ENCODE data around the gene FFAR1. TPM values are rescaled to one million over a fixed set of nuclear protein-coding genes. Genes with fewer than 3 reads are reported as not detected.
"Not testable (repeated sequence)": the region's sequence is repeated elsewhere in the genome, so short reads cannot be mapped to it uniquely, and the experiment has no call there.

FFAR1 gene
- total and polyA plus RNA-seq, 2 donors (not counting 1 experiment from before 2014, with no cell fraction given) = not detected

- H3K9me3 ChIP-seq (ENCODE audit: control insufficient read depth, insufficient read depth, low read depth, low read length) = no peaks in the 10 kb centered on the region
- H3K79me2 ChIP-seq (ENCODE audit: control insufficient read depth, insufficient read depth, low read length) = no peaks in the 10 kb centered on the region
- no peaks in the 10 kb centered on the region for H3K27me3 ChIP-seq (ENCODE audit: control insufficient read depth, insufficient read depth, low read length)
- no peaks in the 10 kb centered on the region for H3K4me1 ChIP-seq (ENCODE audit: control insufficient read depth, extremely low read depth, insufficient read depth, low read length)
- no peak overlapping the region for H3K27ac ChIP-seq (ENCODE audit: insufficient read depth, low read length)
- H3K9ac ChIP-seq (ENCODE audit: insufficient read depth, low read length) = no peak overlapping the region
- no peak for DNase-seq (ENCODE audit: low read depth in 2 of 2)
- H3K36me3 ChIP-seq (ENCODE audit: control insufficient read depth, insufficient read depth, low read length) = no peaks in the 10 kb centered on the region
- no peak overlapping the region for H2AFZ ChIP-seq (ENCODE audit: low read length)
- H3K4me2 ChIP-seq (ENCODE audit: extremely low read depth, insufficient read depth, low read length) = no peak overlapping the region
- no peaks in the 10 kb centered on the region for H4K20me1 ChIP-seq (ENCODE audit: control insufficient read depth, extremely low read depth, insufficient read depth, low read length)
- H3K4me3 ChIP-seq (replicated peaks in 1 of 4; ENCODE audit: control extremely low read depth in 1 of 4, insufficient read depth in 1 of 4, low read depth in 3 of 4, low read length in 4 of 4) = no peak overlapping the region
- TF ChIP-seq EZH2 (IDR thresholded peaks at IDR 0.05; ENCODE audit: low read length, missing control alignments) = no peak
- TF ChIP-seq CTCF (conservative IDR thresholded peaks at IDR 0.05 in 1 of 2, IDR thresholded peaks at IDR 0.05 in 1 of 2; ENCODE audit: low read depth in 1 of 2, low read length in 2 of 2) = no peak
Observed at GRCh38 chr19:35369522-35369921, 21.8 kb downstream of the FFAR1 start.

- H3K4me3 ChIP-seq (replicated peaks in 1 of 4; ENCODE audit: control extremely low read depth in 1 of 4, insufficient read depth in 1 of 4, low read depth in 3 of 4, low read length in 4 of 4) = no peak within 1 kb of the TSS
Observed at GRCh38 chr19:35370722-35371121, 23.0 kb downstream of the FFAR1 start, which contains the start of gene GPR42. TSS of gene GPR42 (plus strand) at chr19:35371068. CDS start at chr19:35371360, 292 bp downstream.

GRCh38 chr19:35373492-35373891, 25.8 kb downstream of the FFAR1 start:
- no peak for TF ChIP-seq EZH2 (IDR thresholded peaks at IDR 0.05; ENCODE audit: low read length, missing control alignments)
- TF ChIP-seq CTCF (conservative IDR thresholded peaks at IDR 0.05 in 1 of 2, IDR thresholded peaks at IDR 0.05 in 1 of 2; ENCODE audit: low read depth in 1 of 2, low read length in 2 of 2) = no peak
- Histone ChIP-seq H3K27me3 (ENCODE audit: control insufficient read depth, insufficient read depth, low read length) (no peaks in the 10 kb centered on the region), H3K9me3 (ENCODE audit: control insufficient read depth, insufficient read depth, low read depth, low read length) (no peaks in the 10 kb centered on the region)

More at GRCh38 chr19:35370722-35371121, 23.0 kb downstream of the FFAR1 start, which contains the start of gene GPR42:
- DNase-seq (ENCODE audit: low read depth in 2 of 2) = no peak
- H4K20me1 ChIP-seq (ENCODE audit: control insufficient read depth, extremely low read depth, insufficient read depth, low read length) = no peaks in the 10 kb centered on the region
- no peak within 1 kb of the TSS for H3K4me2 ChIP-seq (ENCODE audit: extremely low read depth, insufficient read depth, low read length)
- no peaks in the 10 kb centered on the region for H3K9me3 ChIP-seq (ENCODE audit: control insufficient read depth, insufficient read depth, low read depth, low read length)
- no peaks in the 10 kb centered on the region for H3K27me3 ChIP-seq (ENCODE audit: control insufficient read depth, insufficient read depth, low read length)
- H3K36me3 ChIP-seq (ENCODE audit: control insufficient read depth, insufficient read depth, low read length) = no peaks in the 10 kb centered on the region
- H3K9ac ChIP-seq (ENCODE audit: insufficient read depth, low read length) = no peak within 1 kb of the TSS
- no peaks in the 10 kb centered on the region for H3K4me1 ChIP-seq (ENCODE audit: control insufficient read depth, extremely low read depth, insufficient read depth, low read length)
- no peaks in the 10 kb centered on the region for H3K79me2 ChIP-seq (ENCODE audit: control insufficient read depth, insufficient read depth, low read length)
- TF ChIP-seq EZH2 (IDR thresholded peaks at IDR 0.05; ENCODE audit: low read length, missing control alignments) (no peak), CTCF (conservative IDR thresholded peaks at IDR 0.05 in 1 of 2, IDR thresholded peaks at IDR 0.05 in 1 of 2; ENCODE audit: low read depth in 1 of 2, low read length in 2 of 2) (no peak)
- H3K27ac ChIP-seq (ENCODE audit: insufficient read depth, low read length) = no peak within 1 kb of the TSS
- no peak within 1 kb of the TSS for H2AFZ ChIP-seq (ENCODE audit: low read length)

GRCh38 chr19:35374031-35374430, 26.3 kb downstream of the FFAR1 start:
- not testable (repeated sequence) for H2AFZ ChIP-seq (ENCODE audit: low read length); H3K9me3 ChIP-seq (ENCODE audit: control insufficient read depth, insufficient read depth, low read depth, low read length); H3K27me3 ChIP-seq (ENCODE audit: control insufficient read depth, insufficient read depth, low read length); H3K4me1 ChIP-seq (ENCODE audit: control insufficient read depth, extremely low read depth, insufficient read depth, low read length); H3K79me2 ChIP-seq (ENCODE audit: control insufficient read depth, insufficient read depth, low read length); DNase-seq (ENCODE audit: low read depth in 2 of 2); H3K9ac ChIP-seq (ENCODE audit: insufficient read depth, low read length); H3K36me3 ChIP-seq (ENCODE audit: control insufficient read depth, insufficient read depth, low read length); H3K27ac ChIP-seq (ENCODE audit: insufficient read depth, low read length); H3K4me2 ChIP-seq (ENCODE audit: extremely low read depth, insufficient read depth, low read length); H4K20me1 ChIP-seq (ENCODE audit: control insufficient read depth, extremely low read depth, insufficient read depth, low read length); H3K4me3 ChIP-seq (replicated peaks in 1 of 4; ENCODE audit: control extremely low read depth in 1 of 4, insufficient read depth in 1 of 4, low read depth in 3 of 4, low read length in 4 of 4)

More at GRCh38 chr19:35373492-35373891, 25.8 kb downstream of the FFAR1 start:
- Histone ChIP-seq H3K4me1 (ENCODE audit: control insufficient read depth, extremely low read depth, insufficient read depth, low read length) (no peaks in the 10 kb centered on the region), H3K9ac (ENCODE audit: insufficient read depth, low read length) (no peak overlapping the region), H4K20me1 (ENCODE audit: control insufficient read depth, extremely low read depth, insufficient read depth, low read length) (no peaks in the 10 kb centered on the region), H3K79me2 (ENCODE audit: control insufficient read depth, insufficient read depth, low read length) (no peaks in the 10 kb centered on the region), H3K4me3 (replicated peaks in 1 of 4; ENCODE audit: control extremely low read depth in 1 of 4, insufficient read depth in 1 of 4, low read depth in 3 of 4, low read length in 4 of 4) (no peak overlapping the region), H3K27ac (ENCODE audit: insufficient read depth, low read length) (no peak overlapping the region), H2AFZ (ENCODE audit: low read length) (no peak overlapping the region), H3K36me3 (ENCODE audit: control insufficient read depth, insufficient read depth, low read length) (no peaks in the 10 kb centered on the region), H3K4me2 (ENCODE audit: extremely low read depth, insufficient read depth, low read length) (no peak overlapping the region)
- no peak for DNase-seq (ENCODE audit: low read depth in 2 of 2)

Measured in fibroblast of lung (primary cell).